ENCODE results near the gene NDUFS8.

NDUFS8 gene

GRCh38 chr11:68007498-68008380 is 22.7 kb upstream of the NDUFS8 start:
- in situ Hi-C loops (cut with HindIII; ENCODE audit: low sequenced_read_pairs), result no loop called here
- H3K4me3 ChIP-seq (ENCODE audit: low read depth, low read length), result no peak overlapping the region
- TF ChIP-seq CTCF (IDR thresholded peaks at IDR 0.05; ENCODE audit: low read depth, low read length), result no peak
- no peak for DNase-seq (ENCODE audit: low read depth, low spot score)

DNA sequence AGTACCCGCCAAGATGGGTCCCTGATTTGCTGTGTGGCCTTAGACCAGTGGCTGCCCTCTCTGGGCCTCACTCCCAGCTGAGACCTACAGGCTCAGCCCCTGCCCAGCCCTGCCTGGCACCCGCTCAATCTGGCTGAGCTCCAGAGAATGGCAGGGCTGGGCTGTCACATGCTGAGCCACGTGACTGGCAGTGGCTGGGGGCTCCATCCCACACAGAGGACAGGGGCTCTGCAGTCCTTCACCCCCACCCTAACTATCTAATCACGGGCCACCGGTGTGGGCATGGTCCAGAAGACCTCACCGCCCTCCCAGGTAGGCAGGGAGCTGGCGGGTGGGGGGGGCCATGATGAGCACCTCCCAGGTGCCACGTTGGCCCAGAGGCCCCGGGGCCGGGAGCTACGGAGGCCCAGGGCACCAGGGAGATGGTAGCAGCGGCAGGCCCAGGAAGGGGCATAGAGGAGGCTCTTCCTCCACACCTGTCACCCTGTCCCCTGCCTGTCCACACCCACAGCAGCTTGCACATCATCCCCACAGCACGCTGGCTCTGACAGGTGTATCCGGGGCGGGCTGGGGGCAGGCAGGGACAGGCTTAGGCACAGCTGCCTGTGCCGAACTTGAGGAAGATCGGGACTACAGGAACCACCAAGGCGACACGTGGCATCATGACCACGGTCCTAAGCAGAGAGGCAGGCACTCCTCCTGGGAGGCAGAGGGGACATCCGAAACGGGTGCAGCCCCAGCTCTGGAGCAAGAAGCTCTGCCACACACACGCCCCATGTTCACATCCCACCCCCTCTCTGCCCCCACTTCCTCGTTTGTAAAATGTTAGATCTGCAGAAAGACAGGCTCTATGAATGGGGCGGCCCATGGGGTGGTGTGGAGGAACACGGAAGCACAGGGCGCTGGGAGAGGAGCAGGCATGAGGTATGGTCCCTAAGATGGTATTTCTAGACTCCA is 21.8 kb upstream of the NDUFS8 start:
- no peak overlapping the region for H3K4me3 ChIP-seq (ENCODE audit: low read depth, low read length)
- in situ Hi-C loops (cut with HindIII; ENCODE audit: low sequenced_read_pairs), result no loop called here
- no peak for DNase-seq (ENCODE audit: low read depth, low spot score)
- TF ChIP-seq CTCF (IDR thresholded peaks at IDR 0.05; ENCODE audit: low read depth, low read length), result no peak

DNA sequence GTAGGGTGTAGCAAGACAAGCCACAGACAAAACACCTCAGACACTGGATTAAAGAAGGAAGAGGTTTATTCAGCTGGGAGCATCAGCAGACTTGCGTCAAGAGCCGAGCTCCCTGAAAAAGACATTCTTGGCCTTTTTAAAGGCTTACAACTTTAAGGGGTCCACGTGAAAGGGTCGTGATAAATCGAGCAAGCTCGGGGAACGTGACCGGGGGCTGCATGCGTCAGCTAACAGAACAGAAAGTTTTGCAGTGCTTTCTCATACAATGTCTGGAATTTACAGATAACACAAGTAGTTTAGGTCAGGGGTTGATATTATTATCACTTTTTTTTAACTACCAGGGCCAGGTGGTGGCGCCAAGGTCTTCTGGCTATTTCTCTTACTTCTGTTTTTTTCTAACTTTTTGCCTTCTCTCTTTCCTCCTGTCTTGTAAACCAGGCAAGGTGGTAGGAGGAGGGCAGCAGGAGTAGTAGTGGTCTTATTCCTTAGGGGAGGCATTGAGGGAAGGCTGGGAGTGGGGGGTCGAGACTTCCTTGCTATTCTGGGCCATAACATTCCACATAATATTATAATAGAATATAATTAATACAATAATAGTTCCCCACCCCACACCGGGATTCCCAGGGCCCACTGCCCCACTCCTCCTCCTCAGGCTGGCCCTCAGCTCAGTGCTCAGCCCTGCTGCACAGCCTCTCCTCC is 20.9 kb upstream of the NDUFS8 start:
- in situ Hi-C loops (cut with HindIII; ENCODE audit: low sequenced_read_pairs), result no loop called here
- peak; percentile 66 for DNase-seq (ENCODE audit: low read depth, low spot score)
- TF ChIP-seq CTCF (IDR thresholded peaks at IDR 0.05; ENCODE audit: low read depth, low read length), result peak; percentile 37
- H3K4me3 ChIP-seq (ENCODE audit: low read depth, low read length), result no peak overlapping the region

DNA sequence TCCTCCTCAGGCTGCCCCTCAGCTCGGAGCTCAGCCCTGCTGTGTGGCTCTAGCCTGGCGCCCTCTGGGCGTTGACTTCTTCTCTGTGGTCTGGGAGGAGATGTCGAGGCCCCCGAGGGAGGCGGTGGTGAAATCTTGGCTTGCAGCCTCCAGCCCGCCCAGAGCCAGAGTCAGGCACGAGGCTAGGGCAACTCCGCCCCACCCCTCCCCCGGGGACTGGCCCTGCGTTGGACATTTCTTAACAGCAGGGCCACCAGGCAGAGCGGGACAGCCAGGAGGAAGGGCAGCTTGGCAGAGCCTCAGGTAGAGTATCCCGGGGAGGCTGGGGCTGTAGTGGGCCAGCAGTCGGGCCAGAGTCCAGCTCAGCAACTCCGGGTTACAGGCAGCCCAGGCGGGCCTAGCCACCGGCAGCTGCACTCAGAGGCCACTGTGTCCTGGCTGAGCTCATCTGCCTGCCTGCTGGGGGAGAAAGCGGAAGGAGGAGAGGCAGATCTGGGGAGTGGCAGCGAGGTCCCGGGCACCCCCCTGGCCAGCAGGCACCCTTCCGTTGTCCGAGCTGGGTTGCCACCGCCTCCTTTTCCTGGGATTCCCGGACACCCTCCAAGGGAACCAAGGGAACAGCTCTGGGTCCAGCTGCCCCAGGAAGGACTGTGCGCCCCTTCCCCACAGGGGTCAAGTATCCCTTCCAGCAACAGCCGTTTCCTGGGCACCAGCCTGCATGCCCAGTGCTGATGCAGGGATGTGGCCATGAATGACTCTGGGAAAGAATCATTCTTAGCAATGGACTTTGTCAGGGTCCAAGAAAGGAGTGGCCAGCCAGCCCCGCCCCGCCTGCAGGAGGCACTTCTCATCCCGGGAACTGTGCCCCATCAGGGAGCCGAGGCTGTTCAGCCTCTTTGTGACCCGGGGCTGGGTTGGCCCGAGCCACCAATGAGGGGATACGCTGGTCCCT is 20.1 kb upstream of the NDUFS8 start, which contains the start of gene ALDH3B1:
TSS of gene ALDH3B1 (plus strand) at position 238 of the 952 bp plus-strand sequence. CDS start 4,971 bp downstream, outside the sequence.
- H3K4me3 ChIP-seq (ENCODE audit: low read depth, low read length), result peak within 1 kb of the TSS; percentile 27
- in situ Hi-C loops (cut with HindIII; ENCODE audit: low sequenced_read_pairs), result no loop called here
- TF ChIP-seq CTCF (IDR thresholded peaks at IDR 0.05; ENCODE audit: low read depth, low read length), result no peak
- DNase-seq (ENCODE audit: low read depth, low spot score), result peak; percentile 79

GRCh38 chr11:68011051-68011943 is 19.2 kb upstream of the NDUFS8 start:
- peak overlapping the region; percentile 27 for H3K4me3 ChIP-seq (ENCODE audit: low read depth, low read length)
- no peak for DNase-seq (ENCODE audit: low read depth, low spot score)
- in situ Hi-C loops (cut with HindIII; ENCODE audit: low sequenced_read_pairs), result no loop called here
- TF ChIP-seq CTCF (IDR thresholded peaks at IDR 0.05; ENCODE audit: low read depth, low read length), result no peak
